GM03348 (cell line): ENCODE measurements around the gene SMYD3.

Source experiments
- DNase-seq: peaks from one replicate; pipeline ENCODE4 v3.0.0; 2012; ENCODE audit warnings: low spot score

SMYD3 gene

GRCh38 chr1:246176126-246177024, 330.7 kb downstream of the SMYD3 start:
- DNase-seq: no peak

GRCh38 chr1:246170574-246171261, 336.4 kb downstream of the SMYD3 start:
- no peak for DNase-seq

GRCh38 chr1:246169486-246169885, 337.6 kb downstream of the SMYD3 start:
- DNase-seq: no peak

GRCh38 chr1:246169019-246169418, 338.1 kb downstream of the SMYD3 start:
- DNase-seq: no peak

GRCh38 chr1:246166841-246167240, 340.2 kb downstream of the SMYD3 start:
- DNase-seq: no peak

- DNase-seq: no peak
Measured at GRCh38 chr1:246165826-246166709, 341.0 kb downstream of the SMYD3 start.

GRCh38 chr1:246164764-246165163, 342.3 kb downstream of the SMYD3 start:
- DNase-seq: no peak

- DNase-seq: no peak
Measured at GRCh38 chr1:246162560-246162959, 344.5 kb downstream of the SMYD3 start.

GRCh38 chr1:246161626-246162025, 345.5 kb downstream of the SMYD3 start:
- peak; percentile 22 for DNase-seq

GRCh38 chr1:246160905-246161304, 346.2 kb downstream of the SMYD3 start:
- DNase-seq: no peak

- no peak for DNase-seq
Measured at GRCh38 chr1:246160374-246160773, 346.7 kb downstream of the SMYD3 start.

- no peak for DNase-seq
Measured at GRCh38 chr1:246159279-246160227, 347.5 kb downstream of the SMYD3 start.

- DNase-seq: no peak
Measured at GRCh38 chr1:246158131-246158530, 348.9 kb downstream of the SMYD3 start.

GRCh38 chr1:246157516-246157915, 349.6 kb downstream of the SMYD3 start:
- peak; percentile 20 for DNase-seq

GRCh38 chr1:246156847-246157246, 350.2 kb downstream of the SMYD3 start:
- no peak for DNase-seq

- peak; percentile 58 for DNase-seq
Measured at GRCh38 chr1:246155923-246156322, 351.2 kb downstream of the SMYD3 start.

GRCh38 chr1:246153796-246154212, 353.3 kb downstream of the SMYD3 start:
- DNase-seq: no peak

GRCh38 chr1:246152986-246153431, 354.1 kb downstream of the SMYD3 start:
- DNase-seq: no peak

- no peak for DNase-seq
Measured at GRCh38 chr1:246151796-246152434, 355.2 kb downstream of the SMYD3 start.

- DNase-seq: no peak
Measured at GRCh38 chr1:246149543-246149942, 357.5 kb downstream of the SMYD3 start.
